Body of pancreas (tissue), 4 donors: Measurements from ENCODE around the gene ARHGAP15. TPM values are rescaled to one million over a fixed set of nuclear protein-coding genes. Genes with fewer than 3 reads are reported as not detected.
A peak's percentile ranks its signal among the peaks of the same experiment; 100 is the strongest.

Source experiments
- ATAC-seq: fragments of 150-250 bp; one replicate; pipeline ENCODE4 v1.9.1; 2016
- DNase-seq, 4 donors: peaks; one replicate each; pipeline ENCODE4 v3.0.0-alpha.2; 2019
- H3K27ac ChIP-seq, 4 donors: fragments of 200-600 bp; sonication (generic); 1 replicate in 3 of 4; 2 replicates in 1 of 4; pipeline versions ENCODE4 v1.5.1 to v1.6.1; 2016 to 2019; ENCODE audit warnings: mild to moderate bottlenecking in 1 of 4, mixed read lengths in 1 of 4, moderate library complexity in 1 of 4
- H3K27me3 ChIP-seq, 2 donors: fragments of 200-600 bp; sonication (generic); one replicate each; pipeline ENCODE4 v1.6.0; 2016; ENCODE audit warnings: mild to moderate bottlenecking in 1 of 2
- H3K36me3 ChIP-seq, 2 donors: fragments of 200-600 bp; sonication (generic); replicated peaks in 1 of 2; 2 replicates each; pipeline ENCODE4 v1.5.1; 2016; ENCODE audit warnings: low read depth in 2 of 2; ENCODE audit not compliant: insufficient read depth in 1 of 2
- H3K4me1 ChIP-seq: fragments of 200-600 bp; sonication (generic); one replicate; pipeline ENCODE4 v1.6.0; 2016
- H3K4me3 ChIP-seq, 2 donors: fragments of 200-600 bp; sonication (generic); 1 replicate in 1 of 2; 2 replicates in 1 of 2; pipeline ENCODE4 v1.5.1; 2016 to 2019
- H3K9me3 ChIP-seq, 3 donors: fragments of 200-600 bp; sonication (generic); 1 replicate in 2 of 3; 2 replicates in 1 of 3; pipeline ENCODE4 v1.5.1; 2016
- CTCF ChIP-seq, 7 experiments: fragments of 450-650 bp in 4 of 7; fragments of 200-600 bp in 3 of 7; sonication (generic) in 3 of 7; IDR thresholded peaks; one replicate each; pipeline ENCODE4 v1.5.1; 2016 to 2019; ENCODE audit warnings: antibody characterized with exemption in 7 of 7
- POLR2A ChIP-seq, 3 donors: fragments of 450-650 bp; IDR thresholded peaks; one replicate each; pipeline ENCODE4 v1.6.1; 2016; ENCODE audit warnings: antibody characterized with exemption in 3 of 3, mild to moderate bottlenecking in 2 of 3
- WGBS, 2 donors: methylation state at CpG; one replicate each; pipeline ENCODE4 v1.1.5; 2017; 5-methylcytosine and 5-hydroxymethylcytosine counted together
- intact Hi-C: fragments of 100-400 bp; cut with DNase I; formaldehyde crosslinking; loops from one replicate; pipeline ENCODE4 v1.15.1; 2023
- total RNA-seq, 2 donors: library from RNA; depleted of rRNA; stranded (reverse); fragments of >200 nt; gene quantifications; one replicate each; pipeline ENCODE4 v1.1.0, GENCODE V29; 2016

The ARHGAP15 gene
- total RNA-seq, 2 donors from 2014 or later = 1.3 TPM; not detected in 1

- H3K4me1 ChIP-seq = no peaks in the 10 kb centered on the region
- H3K27ac ChIP-seq = no peak overlapping the region
- H3K36me3 ChIP-seq = no peaks in the 10 kb centered on the region
- intact Hi-C loops = no loop called here
- H3K4me3 ChIP-seq = no peak overlapping the region
- H3K9me3 ChIP-seq = no peaks in the 10 kb centered on the region
- no peak for ATAC-seq
- H3K27me3 ChIP-seq = no peaks in the 10 kb centered on the region
- DNase-seq = no peak
- TF ChIP-seq POLR2A (IDR thresholded peaks at IDR 0.05) (no peak), CTCF (IDR thresholded peaks at IDR 0.05) (no peak)
These were observed 150.5 kb downstream of the ARHGAP15 start for GRCh38 chr2:143279672-143280071.

GRCh38 chr2:143280097-143280757 lies 151.0 kb downstream of the ARHGAP15 start:
- no peak for ATAC-seq
- H3K27ac ChIP-seq = no peak overlapping the region
- no peaks in the 10 kb centered on the region for H3K4me1 ChIP-seq
- no peak for DNase-seq
- no peaks in the 10 kb centered on the region for H3K36me3 ChIP-seq
- intact Hi-C loops = no loop called here
- no peak overlapping the region for H3K4me3 ChIP-seq
- no peaks in the 10 kb centered on the region for H3K9me3 ChIP-seq
- TF ChIP-seq CTCF (IDR thresholded peaks at IDR 0.05) (no peak), POLR2A (IDR thresholded peaks at IDR 0.05) (no peak)
- H3K27me3 ChIP-seq = no peaks in the 10 kb centered on the region
- WGBS, 2 donors = 80 to 83% methylated on average over 3 of the region's 3 CpGs

GRCh38 chr2:143282684-143283083 lies 153.5 kb downstream of the ARHGAP15 start:
- ATAC-seq = no peak
- Histone ChIP-seq H3K36me3 (no peaks in the 10 kb centered on the region), H3K4me3 (no peak overlapping the region), H3K27ac (no peak overlapping the region), H3K9me3 (no peaks in the 10 kb centered on the region), H3K27me3 (no peaks in the 10 kb centered on the region), H3K4me1 (no peaks in the 10 kb centered on the region)
- DNase-seq = no peak
- 48 to 50% methylated on average over 6 of the region's 6 CpGs for WGBS, 2 donors
- intact Hi-C loops = no loop called here
- no peak for TF ChIP-seq CTCF (IDR thresholded peaks at IDR 0.05)
- TF ChIP-seq POLR2A (IDR thresholded peaks at IDR 0.05) = no peak

GRCh38 chr2:143284087-143284675 lies 155.0 kb downstream of the ARHGAP15 start:
- Histone ChIP-seq H3K9me3 (no peaks in the 10 kb centered on the region), H3K27ac (no peak overlapping the region), H3K36me3 (no peaks in the 10 kb centered on the region), H3K4me1 (no peaks in the 10 kb centered on the region), H3K4me3 (no peak overlapping the region), H3K27me3 (no peaks in the 10 kb centered on the region)
- 46 to 52% methylated on average over 7 of the region's 7 CpGs for WGBS, 2 donors
- ATAC-seq = peak; percentile 48
- intact Hi-C loops = no loop called here
- TF ChIP-seq CTCF (IDR thresholded peaks at IDR 0.05) (peak; percentile 17 to 65 (median 34)), POLR2A (IDR thresholded peaks at IDR 0.05) (no peak)
- DNase-seq = peak in 1 of 4 donors; percentile 21

- intact Hi-C loops = no loop called here
- H3K4me1 ChIP-seq = no peaks in the 10 kb centered on the region
- no peak for ATAC-seq
- H3K27me3 ChIP-seq = no peaks in the 10 kb centered on the region
- H3K9me3 ChIP-seq = no peaks in the 10 kb centered on the region
- no peak for TF ChIP-seq CTCF (IDR thresholded peaks at IDR 0.05)
- no peak for TF ChIP-seq POLR2A (IDR thresholded peaks at IDR 0.05)
- no peaks in the 10 kb centered on the region for H3K36me3 ChIP-seq
- no peak overlapping the region for H3K4me3 ChIP-seq
- DNase-seq = no peak
- no peak overlapping the region for H3K27ac ChIP-seq
These were observed 159.8 kb downstream of the ARHGAP15 start for GRCh38 chr2:143289025-143289424.
